Measurements from ENCODE around the gene FHL2. TPM values are rescaled to one million over a fixed set of nuclear protein-coding genes. Genes with fewer than 3 reads are reported as not detected.

FHL2 gene
- total RNA-seq, 2 experiments from 2014 or later, result 3.6 TPM

DNA sequence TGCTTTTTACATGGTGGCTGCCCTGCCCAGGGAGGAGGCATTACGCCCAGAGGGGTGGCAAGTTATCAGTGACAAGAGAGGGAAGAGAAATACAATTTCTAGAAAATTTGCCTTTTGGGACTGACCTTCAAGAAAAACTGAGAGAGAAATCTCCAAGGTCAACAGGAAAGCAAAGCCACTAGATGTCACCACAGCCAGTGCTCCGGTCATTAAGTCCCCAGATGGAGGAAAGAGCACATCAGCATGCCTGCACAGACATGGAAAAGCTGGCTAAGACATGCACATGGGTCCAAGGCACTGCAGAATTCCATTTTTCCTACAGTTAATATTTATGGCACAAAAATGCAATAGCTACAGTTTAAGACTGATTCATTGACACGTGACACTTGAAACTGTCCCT, 21.0 kb downstream of the FHL2 start:
- Mint-ChIP-seq H3K4me1 (peaks cover 11% of the 10 kb centered on the region), H3K36me3 (ENCODE audit: low read depth) (peaks cover 3% of the 10 kb centered on the region), H3K4me3 (no peak overlapping the region), H3K27me3 (no peaks in the 10 kb centered on the region), H3K27ac (no peak overlapping the region), H3K9me3 (no peaks in the 10 kb centered on the region)
- no peak for DNase-seq
- ChIA-PET CTCF (no interaction called here), POLR2A (no interaction called here)

DNA sequence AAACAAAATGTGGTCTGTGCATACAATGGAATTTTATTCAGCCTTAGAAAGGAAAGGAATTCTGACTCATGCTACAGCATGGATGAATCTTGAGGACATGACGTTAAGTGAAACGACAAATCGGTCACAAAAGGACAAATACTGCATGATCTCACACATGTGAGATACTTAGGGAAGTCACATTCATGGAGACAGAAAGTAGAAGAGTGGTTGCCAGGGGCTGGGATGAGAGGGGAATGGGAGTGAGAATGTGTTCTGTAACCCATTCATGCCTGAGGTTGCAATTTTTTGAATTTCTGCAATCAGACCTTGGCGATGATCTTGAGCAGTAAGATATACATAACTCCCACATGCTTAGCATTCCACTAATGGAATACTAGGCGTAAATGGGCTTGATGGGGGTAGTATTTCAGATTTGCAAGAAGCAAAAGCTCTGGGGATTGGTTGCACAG, 22.0 kb downstream of the FHL2 start:
- Mint-ChIP-seq H3K27ac (no peak overlapping the region), H3K4me1 (peaks cover 12% of the 10 kb centered on the region), H3K4me3 (no peak overlapping the region), H3K36me3 (ENCODE audit: low read depth) (peaks cover 4% of the 10 kb centered on the region), H3K27me3 (no peaks in the 10 kb centered on the region), H3K9me3 (no peaks in the 10 kb centered on the region)
- CTCF ChIA-PET, result no interaction called here
- POLR2A ChIA-PET, result no interaction called here
- DNase-seq, result no peak

DNA sequence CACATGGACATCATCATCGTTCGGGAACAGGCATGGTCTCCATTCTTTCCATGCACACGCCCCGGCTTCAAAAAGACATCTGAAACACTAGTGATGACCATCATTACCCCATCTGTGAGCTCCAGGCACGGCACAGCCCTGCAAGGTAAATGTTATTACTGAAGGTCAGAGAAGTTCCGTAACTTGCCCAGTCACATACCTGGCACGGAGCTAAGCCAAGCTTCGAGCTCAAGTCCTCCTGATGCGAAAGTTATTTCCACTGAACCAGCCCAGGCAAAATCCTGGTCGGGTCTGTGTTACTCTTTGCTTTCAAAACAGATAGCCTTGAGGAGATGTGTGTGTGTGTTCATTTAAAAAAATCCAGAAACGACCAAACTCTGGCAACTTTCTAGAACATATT, 22.8 kb downstream of the FHL2 start:
- H3K4me1 Mint-ChIP-seq, result peaks cover 12% of the 10 kb centered on the region
- peaks cover 3% of the 10 kb centered on the region for H3K36me3 Mint-ChIP-seq (ENCODE audit: low read depth)
- no peaks in the 10 kb centered on the region for H3K27me3 Mint-ChIP-seq
- H3K9me3 Mint-ChIP-seq, result no peaks in the 10 kb centered on the region
- DNase-seq, result no peak
- ChIA-PET POLR2A (no interaction called here), CTCF (interaction anchor here (1.6 kb wide), 1 partner anchor 18 kb away, joined by 3 read pairs; no protein-coding TSS in a partner anchor)
- no peak overlapping the region for H3K27ac Mint-ChIP-seq
- H3K4me3 Mint-ChIP-seq, result no peak overlapping the region

DNA sequence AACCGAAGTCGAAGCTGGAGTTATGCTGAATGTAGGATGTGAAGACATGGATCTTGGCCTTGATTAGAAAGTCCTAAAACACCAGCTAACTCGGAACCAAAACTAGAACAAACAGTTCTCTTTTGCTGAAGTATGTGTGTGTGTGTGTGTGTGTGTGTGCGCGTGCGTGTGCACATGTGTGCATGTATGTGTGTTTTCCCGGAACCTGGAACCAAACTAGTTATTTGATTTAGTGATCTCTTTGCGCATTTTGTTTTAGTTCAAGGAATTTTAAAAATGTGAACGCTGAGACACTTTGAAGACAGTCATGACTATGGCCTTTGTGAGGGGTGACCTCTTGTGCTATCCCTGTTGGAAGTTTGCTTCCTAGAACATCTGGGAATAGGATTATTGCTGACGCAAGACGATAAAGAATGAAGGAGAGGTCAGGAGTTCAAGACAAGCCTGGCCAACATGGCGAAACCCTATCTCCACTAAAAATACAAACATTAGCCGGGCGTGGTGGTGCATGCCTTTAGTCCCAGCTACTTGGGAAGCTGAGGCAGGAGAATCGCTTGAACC, 23.8 kb downstream of the FHL2 start:
- CTCF ChIA-PET, result interaction anchor here (1.6 kb wide), 1 partner anchor 19 kb away, joined by 3 read pairs; no protein-coding TSS in a partner anchor
- Mint-ChIP-seq H3K9me3 (no peaks in the 10 kb centered on the region), H3K27ac (no peak overlapping the region)

DNA sequence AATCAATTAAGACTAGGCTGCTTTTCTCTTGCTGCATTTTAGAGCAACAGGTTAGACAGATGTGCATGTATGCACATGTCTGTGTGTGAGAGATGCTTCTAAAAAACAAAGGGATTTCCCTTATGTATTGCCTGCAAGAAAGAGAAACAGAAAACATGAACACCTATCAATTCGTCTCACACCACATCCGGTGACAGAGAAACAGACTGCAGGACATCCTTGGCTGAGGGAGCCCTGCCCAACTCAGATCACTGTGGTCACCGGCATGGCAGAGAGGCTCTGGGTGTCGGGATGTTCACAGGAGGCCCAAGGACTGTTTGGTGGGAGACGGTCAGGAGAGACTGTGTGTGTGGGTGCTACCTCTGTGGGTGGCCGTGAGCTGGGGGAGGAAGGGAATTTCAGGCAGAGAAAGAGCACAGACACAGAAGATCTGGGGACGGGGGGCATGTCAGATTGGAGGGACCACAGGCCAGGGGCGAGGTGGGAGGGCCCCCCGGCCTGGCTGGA, 24.9 kb downstream of the FHL2 start:
- DNase-seq, result peak; percentile 24
- Mint-ChIP-seq H3K4me1 (peaks cover 18% of the 10 kb centered on the region), H3K36me3 (ENCODE audit: low read depth) (peaks cover 2% of the 10 kb centered on the region), H3K9me3 (no peaks in the 10 kb centered on the region), H3K27me3 (no peaks in the 10 kb centered on the region), H3K27ac (peak overlapping the region; percentile 86), H3K4me3 (peak overlapping the region; percentile 17)
- CTCF ChIA-PET, result no interaction called here
- POLR2A ChIA-PET, result no interaction called here

More for the DNA sequence above, 23.8 kb downstream of the FHL2 start:
- Mint-ChIP-seq H3K4me1 (peaks cover 13% of the 10 kb centered on the region), H3K36me3 (ENCODE audit: low read depth) (peaks cover 2% of the 10 kb centered on the region), H3K4me3 (no peak overlapping the region), H3K27me3 (no peaks in the 10 kb centered on the region)
- DNase-seq, result no peak
- POLR2A ChIA-PET, result interaction anchor here (0.6 kb wide), 1 partner anchor 23 kb away, joined by 3 read pairs; no protein-coding TSS in a partner anchor

DNA sequence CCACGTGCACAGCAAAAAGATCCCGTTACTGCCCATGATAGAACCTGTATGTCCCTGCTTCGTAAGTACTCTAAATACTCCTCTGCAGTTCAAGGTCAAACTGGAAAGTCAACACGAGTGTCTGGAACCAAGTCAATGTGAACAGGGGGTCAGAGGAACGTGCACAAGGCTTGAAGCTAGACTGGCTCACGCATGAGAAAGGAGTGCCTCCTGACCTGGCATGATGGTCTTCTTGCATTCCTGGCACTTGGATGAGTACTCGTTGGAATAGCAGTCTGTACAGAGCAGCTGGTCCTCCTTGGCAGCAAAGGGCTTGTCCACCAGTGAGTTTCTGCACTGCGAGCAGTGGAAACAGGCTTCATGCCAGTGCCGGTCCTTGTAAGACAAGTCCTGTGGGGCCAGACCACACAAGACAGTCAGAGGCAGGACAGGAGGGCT, 25.5 kb downstream of the FHL2 start:
- Mint-ChIP-seq H3K27ac (peak overlapping the region; percentile 36), H3K4me3 (no peak overlapping the region), H3K27me3 (no peaks in the 10 kb centered on the region), H3K9me3 (no peaks in the 10 kb centered on the region), H3K4me1 (peaks cover 18% of the 10 kb centered on the region), H3K36me3 (ENCODE audit: low read depth) (peaks cover 2% of the 10 kb centered on the region)
- no peak for DNase-seq
- ChIA-PET POLR2A (no interaction called here), CTCF (no interaction called here)

DNA sequence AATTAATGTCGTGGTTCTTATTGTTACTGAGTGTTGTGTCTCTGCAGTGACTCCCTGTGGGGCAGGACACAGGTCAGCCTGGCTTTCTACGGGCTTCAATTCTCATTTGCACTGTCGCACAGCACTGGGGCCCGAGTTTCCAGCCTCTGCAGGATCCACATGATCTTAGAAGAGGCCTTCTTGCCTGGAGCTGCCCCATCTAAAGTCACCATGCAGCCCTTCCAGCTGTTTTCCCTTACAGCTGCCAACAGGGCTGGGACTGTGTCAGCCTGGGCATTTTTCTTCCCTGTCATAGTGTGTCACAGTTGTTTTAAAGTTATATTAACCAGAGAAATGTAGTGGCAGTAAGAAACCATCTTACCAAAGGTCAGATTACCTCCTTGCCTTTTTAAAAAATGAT, 27.0 kb downstream of the FHL2 start:
- CTCF ChIA-PET, result interaction anchor here (0.9 kb wide), 1 partner anchor 150 kb away, joined by 3 read pairs; no protein-coding TSS in a partner anchor
- POLR2A ChIA-PET, result no interaction called here
- no peak for DNase-seq
- Mint-ChIP-seq H3K36me3 (ENCODE audit: low read depth) (peaks cover 2% of the 10 kb centered on the region), H3K4me1 (peaks cover 18% of the 10 kb centered on the region), H3K4me3 (no peak overlapping the region), H3K27ac (no peak overlapping the region), H3K27me3 (no peaks in the 10 kb centered on the region), H3K9me3 (no peaks in the 10 kb centered on the region)

DNA sequence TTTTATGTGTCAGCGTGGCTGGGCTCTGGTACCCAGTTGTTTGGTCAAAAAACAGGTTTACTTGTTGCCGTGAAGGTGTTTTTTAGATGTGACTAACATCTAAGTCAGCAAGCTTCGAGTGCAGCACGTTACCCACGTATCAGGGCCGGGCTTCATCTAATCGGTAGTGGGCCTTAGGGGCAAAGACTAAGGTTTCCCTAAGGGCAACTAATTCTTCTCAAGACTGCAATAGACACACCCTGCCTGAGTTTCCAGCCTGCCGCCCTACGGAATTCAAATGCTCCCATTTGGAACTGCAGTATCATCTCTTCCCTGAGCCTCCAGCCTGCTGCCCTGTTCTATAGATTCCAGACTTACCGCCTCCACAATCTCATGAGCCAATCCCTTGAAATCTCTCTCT, 27.7 kb downstream of the FHL2 start:
- Mint-ChIP-seq H3K27me3 (no peaks in the 10 kb centered on the region), H3K4me1 (peaks cover 18% of the 10 kb centered on the region), H3K27ac (no peak overlapping the region), H3K9me3 (no peaks in the 10 kb centered on the region), H3K36me3 (ENCODE audit: low read depth) (peaks cover 2% of the 10 kb centered on the region), H3K4me3 (no peak overlapping the region)
- ChIA-PET CTCF (no interaction called here), POLR2A (no interaction called here)
- no peak for DNase-seq

DNA sequence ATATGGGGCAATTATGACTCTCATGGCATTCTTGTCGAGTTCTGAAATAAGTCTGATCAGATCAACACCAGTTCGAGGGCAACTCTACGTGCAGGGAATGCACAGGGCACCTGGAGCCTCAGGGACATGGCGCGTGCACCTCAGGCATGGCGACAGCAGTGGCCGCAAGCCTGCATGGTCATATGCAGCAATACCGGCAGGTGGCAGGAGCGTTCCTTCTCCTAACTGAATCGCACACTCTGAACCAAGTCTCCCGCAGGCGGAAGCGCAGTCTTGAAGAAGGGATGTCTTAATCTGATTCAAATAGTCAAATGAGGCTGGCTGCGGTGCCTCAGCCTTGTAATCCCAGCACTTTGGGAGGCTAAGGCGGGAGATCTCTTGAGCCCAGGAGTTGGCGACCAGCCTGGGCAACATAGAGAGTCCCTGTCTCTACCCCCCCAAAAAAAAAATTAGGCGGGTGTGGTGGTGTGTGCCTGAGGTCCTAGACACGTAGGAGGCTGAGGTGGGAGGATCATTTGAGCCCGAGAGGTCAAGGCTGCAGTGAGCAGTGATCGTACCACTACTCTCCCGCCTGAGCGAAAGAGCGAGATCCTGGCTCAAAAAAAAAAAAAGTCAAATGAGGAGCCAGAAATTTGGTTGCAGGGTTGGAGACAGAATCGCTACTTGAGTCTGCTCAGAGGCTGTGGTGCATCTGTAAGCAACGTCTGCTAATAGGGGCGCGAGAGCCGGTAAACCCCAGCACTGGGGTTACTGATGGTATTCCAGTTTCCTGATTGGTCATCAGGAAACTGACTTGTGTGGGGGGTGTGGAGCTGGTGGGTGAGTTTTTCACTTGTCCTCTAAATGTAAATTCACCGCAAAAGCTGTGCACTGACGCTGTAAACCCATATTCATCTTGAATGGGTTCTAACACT, 28.8 kb downstream of the FHL2 start:
- H3K36me3 Mint-ChIP-seq (ENCODE audit: low read depth), result peaks cover 2% of the 10 kb centered on the region
- H3K9me3 Mint-ChIP-seq, result no peaks in the 10 kb centered on the region
- DNase-seq, result peak; percentile 92
- no peaks in the 10 kb centered on the region for H3K27me3 Mint-ChIP-seq
- CTCF ChIA-PET, result interaction anchor here (0.6 to 1.7 kb wide), 5 partner anchors 22 to 253 kb away, joined by 3 to 4 read pairs (median 3); no protein-coding TSS in a partner anchor
- POLR2A ChIA-PET, result no interaction called here
- peak overlapping the region; percentile 56 for H3K27ac Mint-ChIP-seq
- no peak overlapping the region for H3K4me3 Mint-ChIP-seq
- peaks cover 18% of the 10 kb centered on the region for H3K4me1 Mint-ChIP-seq

DNA sequence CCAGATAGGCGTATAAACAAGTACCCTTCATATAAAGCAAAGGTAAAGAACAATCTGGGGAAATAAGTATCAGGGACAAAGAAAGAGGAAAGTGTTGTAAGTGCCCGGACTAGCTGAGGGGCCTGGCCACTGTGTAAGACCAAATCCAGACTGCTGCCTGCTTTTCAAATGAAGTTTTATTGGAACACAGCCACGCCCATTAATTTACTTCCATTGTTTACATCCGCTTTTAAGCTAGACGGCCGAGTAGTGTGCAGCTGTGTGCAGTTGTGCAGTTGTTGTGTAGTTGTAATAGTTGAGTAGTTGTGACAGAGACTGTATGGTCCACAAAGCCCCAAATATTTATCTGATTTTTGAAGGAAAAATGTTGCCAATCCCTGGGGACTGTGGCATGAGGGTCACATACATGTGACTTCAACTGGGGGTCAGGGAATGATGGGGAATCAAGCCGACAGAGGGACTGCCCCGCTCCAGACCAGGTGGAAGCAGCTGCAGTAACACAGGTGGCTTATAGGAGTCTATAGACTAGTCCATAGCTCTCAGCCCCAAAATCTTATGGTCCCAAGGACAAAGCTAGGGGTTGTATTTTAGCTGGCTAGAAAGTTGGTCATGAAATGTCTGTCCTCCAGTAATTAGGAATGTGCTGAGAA, 30.0 kb downstream of the FHL2 start:
- DNase-seq, result no peak
- no peaks in the 10 kb centered on the region for H3K9me3 Mint-ChIP-seq
- ChIA-PET CTCF (interaction anchor here (0.7 to 1.7 kb wide), 4 partner anchors 12 to 154 kb away, joined by 3 to 4 read pairs (median 4); no protein-coding TSS in a partner anchor), POLR2A (no interaction called here)
- no peak overlapping the region for H3K4me3 Mint-ChIP-seq
- peaks cover 16% of the 10 kb centered on the region for H3K4me1 Mint-ChIP-seq
- no peak overlapping the region for H3K27ac Mint-ChIP-seq
- H3K36me3 Mint-ChIP-seq (ENCODE audit: low read depth), result peaks cover 2% of the 10 kb centered on the region
- H3K27me3 Mint-ChIP-seq, result no peaks in the 10 kb centered on the region

DNA sequence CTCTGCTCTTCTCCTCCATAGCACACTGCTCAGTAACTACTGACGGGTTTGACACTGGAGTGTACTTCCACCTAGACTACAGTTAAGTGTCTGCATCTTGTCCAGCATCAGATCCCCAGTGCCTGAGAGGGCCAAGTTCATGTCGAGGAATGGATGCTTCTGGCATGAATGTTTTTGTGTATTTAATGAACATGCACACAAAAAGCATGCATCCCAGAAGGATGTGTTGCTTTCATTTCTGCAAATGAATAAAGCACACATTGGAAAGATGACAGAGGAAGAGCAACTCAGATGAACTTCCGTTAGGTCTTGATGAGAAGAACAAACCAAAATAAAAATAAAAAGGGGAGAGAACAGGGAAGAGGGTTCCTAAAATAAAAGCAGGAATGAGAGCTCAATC, 33.6 kb downstream of the FHL2 start:
- ChIA-PET CTCF (no interaction called here), POLR2A (no interaction called here)
- Mint-ChIP-seq H3K4me3 (no peak overlapping the region), H3K27ac (no peak overlapping the region), H3K27me3 (no peaks in the 10 kb centered on the region), H3K4me1 (peaks cover 41% of the 10 kb centered on the region), H3K36me3 (ENCODE audit: low read depth) (peaks cover 12% of the 10 kb centered on the region), H3K9me3 (no peaks in the 10 kb centered on the region)
- DNase-seq, result no peak

DNA sequence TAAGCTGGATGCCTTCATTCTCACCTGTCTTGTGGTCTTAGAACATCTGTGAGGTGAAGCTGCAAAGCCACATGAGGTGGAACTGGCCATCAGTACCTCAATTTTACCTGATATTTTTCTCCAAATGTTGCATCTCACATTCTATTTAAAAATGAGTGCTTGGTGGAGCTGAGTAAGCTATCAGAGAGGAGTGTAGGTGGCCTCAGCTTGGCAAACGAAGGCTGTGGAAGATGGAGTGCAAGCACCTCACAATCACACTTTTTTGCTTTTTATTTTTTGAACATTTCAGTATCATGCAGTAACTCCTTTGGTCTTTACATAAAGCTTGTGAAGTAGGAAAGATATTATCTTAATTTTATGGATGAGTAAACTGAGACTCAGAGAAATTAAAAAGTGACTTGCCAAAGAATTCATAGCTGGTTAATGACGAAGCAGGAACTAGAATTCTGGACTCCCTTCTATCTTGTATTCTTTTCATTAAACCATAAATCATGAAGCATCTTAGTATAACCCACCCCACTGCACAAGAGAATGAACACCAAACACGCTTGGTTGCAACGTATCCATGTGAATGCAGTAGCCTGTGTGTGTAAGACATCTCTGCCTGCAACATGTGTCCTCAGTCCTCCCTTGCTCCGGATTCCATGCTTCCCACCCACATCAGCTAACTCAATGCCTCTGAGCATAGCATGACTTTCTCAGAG, 34.3 kb downstream of the FHL2 start:
- Mint-ChIP-seq H3K4me3 (no peak overlapping the region), H3K27me3 (no peaks in the 10 kb centered on the region), H3K36me3 (ENCODE audit: low read depth) (peaks cover 15% of the 10 kb centered on the region), H3K27ac (no peak overlapping the region), H3K9me3 (no peaks in the 10 kb centered on the region), H3K4me1 (peaks cover 38% of the 10 kb centered on the region)
- no peak for DNase-seq
- POLR2A ChIA-PET, result no interaction called here
- CTCF ChIA-PET, result interaction anchor here (1.5 kb wide), 1 partner anchor 176 kb away, joined by 3 read pairs; no protein-coding TSS in a partner anchor

Data from activated CD4-positive, alpha-beta T cell treated with anti-CD3 and anti-CD28 coated beads, Interleukin-2, amount 10 ng/mL, durations not matched to agents 7 days and 5 days (primary cell).